T-helper 1 cell (primary cell): ENCODE measurements around the gene TLR5.

Source experiments
- DNase-seq, 5 donors: peaks; one replicate each; pipeline ENCODE4 v3.0.0-alpha.2; 2012 to 2020

Gene TLR5

DNA sequence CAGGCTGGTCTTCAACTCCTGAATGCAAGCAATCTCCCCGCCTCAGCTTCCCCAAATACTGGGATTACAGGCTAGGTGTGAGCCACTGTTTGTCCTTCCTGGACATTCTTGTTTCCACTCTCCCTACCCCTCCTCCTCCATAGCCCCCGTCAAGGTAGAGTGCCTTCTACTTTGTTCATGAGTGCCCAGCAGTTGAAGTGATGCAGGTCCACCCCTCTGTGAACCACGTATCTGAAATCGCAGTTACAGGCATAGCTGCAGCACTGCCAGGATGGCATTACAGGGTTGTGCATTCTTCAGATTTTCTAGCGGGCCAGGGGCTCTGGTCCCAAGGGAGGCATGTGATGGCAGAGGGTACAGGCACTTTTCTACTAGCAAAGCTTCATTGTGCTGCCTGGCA lies 7.4 kb upstream of the TLR5 start:
- no peak for DNase-seq

DNA sequence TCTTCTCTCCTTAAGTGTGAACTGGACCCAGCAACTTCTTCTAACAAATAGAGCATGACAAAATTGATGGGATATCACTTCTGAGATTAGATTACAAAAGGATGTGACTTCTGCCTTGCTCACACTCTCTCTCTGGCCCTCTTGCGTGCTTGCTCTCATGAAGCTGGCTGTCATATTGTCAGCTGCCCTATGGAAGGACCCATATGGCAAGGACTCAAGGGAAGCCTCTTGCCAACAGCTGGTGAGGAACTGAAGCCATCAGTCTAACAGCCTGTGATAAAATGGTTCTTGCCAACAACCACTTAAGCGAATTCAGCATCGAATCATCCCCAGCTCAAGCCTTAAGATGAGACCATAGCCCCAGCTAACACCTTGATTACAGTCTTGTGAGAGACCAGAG lies 4.8 kb upstream of the TLR5 start:
- DNase-seq = no peak

DNA sequence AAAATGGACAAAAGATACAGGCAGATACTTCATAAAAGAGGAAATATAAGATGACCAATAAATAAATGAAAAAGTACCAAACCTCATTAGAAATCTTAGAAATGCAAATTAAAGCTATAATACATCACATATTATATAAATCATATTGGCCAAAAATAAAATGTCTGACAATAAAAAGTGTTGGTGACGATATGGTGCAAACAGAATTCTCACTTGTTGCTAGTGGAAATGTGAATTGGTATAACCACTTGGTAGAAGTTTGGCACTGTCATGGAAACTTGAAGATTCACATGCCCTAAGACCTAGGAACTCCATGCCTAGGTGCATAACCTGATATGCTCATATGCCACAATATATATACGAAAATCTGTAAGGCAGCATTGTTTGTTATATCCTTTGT lies 4.4 kb upstream of the TLR5 start:
- no peak for DNase-seq

DNA sequence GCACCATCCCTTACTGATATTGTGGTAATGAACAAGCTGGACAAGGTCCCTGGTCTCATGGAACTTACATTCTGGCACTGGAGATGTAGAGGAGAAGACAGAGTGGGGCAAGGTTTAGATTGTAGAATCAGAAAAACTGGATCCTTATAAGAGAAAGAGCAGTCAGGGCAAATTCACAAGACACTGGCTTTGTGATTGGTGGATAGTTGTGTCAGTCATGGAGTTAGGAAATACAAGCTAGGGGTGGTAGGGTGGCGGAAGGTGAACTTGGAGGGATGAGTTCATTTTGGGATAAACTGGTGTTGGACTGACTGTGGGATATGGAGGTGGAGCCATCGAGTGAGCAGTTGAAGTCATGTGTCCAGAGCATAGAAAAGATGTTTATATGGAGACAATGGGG lies 3.7 kb upstream of the TLR5 start:
- DNase-seq = no peak

DNA sequence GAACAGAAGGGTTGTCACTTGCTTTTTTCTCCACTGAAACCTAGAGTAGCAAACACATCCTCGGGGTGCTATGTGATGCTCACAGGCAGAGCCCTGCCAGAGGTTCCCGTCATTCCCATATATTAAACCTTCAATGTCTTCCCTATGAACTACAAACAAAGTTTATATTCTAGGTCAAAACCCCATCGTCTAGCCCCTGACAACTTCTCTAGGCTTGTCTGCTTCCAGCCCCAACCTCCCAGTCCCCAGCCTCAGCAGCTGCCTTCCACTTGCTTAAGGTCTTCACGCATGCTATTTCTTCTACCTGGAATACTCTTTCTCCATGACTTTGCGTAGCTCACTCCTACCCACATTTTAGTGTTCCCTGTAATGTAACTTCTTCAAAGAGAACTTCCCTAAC lies 1.9 kb upstream of the TLR5 start:
- DNase-seq = no peak

DNA sequence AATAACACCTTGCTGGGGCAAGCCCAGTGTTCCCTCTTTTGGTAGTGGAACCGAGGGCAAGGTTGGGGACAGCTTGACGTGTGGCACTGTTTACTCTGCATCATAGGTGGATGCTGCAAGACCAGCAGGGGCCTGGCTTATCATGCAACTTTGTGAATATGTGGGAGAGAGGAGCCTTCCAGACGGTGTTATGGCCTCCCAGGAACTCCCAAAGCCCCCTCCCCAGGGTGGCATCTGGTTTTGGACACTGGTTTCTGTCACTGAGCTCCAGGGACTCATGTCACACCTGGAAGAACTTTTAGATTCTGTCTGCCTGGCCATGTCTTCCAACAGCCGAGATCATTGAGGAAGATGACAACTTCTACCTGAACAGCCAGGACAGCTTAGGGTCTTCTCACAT lies 1.4 kb upstream of the TLR5 start:
- no peak for DNase-seq

DNA sequence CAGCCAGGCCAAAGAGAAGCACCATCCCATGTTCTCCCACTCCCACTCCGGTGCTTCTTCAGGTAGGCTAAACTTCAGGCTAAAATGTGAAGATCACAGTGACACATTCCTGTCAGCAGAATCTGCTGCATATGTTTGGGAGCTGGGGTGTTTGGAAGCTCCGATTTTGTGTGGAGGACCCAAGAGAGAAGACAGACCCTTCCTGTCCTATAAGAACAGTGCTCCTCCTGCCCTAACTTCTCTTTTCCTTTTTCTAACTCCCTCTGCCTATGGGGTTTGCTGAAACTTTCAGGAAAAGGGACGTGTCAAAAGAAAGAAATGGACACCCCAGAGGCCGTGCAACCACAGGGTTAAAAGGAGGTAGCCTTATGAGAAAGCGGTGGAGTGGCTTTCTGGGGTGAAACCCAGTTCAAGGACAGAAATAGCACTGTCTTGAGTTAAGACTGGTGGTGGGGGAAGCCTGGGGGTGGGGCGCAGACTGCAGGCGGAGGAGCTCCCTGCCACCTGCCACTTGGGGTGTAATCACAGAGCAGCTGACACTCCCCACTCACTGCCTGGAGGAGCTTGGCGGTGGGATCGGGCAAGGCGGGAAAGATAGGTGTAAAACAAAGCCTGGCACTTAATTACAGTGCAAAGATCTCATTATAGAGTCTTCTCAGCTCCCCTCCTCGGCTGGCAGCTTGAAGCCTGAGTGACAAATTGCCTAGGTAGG lies 645 bp upstream of the TLR5 start:
- peak in 2 of 5 donors; percentile 10 to 34 for DNase-seq

DNA sequence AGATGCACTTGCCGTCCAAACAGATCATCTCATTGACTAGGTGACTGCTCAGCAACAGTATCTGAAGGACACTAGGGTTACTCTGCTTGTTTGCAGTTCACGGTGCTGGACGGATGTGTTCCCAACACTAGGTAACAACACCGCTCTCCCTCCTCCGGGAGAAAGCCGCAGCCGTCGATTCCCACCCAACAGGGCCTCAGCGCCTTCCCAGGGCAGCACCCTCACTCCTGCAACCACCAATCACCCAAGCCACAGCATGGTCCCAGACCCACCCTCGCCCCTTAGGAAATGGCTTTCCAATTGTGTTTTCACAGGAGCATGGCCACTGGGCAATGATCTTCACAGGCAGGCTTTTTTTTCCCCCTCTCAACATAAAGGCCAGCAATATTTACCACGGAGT lies 779 bp downstream of the TLR5 start:
- DNase-seq = no peak

DNA sequence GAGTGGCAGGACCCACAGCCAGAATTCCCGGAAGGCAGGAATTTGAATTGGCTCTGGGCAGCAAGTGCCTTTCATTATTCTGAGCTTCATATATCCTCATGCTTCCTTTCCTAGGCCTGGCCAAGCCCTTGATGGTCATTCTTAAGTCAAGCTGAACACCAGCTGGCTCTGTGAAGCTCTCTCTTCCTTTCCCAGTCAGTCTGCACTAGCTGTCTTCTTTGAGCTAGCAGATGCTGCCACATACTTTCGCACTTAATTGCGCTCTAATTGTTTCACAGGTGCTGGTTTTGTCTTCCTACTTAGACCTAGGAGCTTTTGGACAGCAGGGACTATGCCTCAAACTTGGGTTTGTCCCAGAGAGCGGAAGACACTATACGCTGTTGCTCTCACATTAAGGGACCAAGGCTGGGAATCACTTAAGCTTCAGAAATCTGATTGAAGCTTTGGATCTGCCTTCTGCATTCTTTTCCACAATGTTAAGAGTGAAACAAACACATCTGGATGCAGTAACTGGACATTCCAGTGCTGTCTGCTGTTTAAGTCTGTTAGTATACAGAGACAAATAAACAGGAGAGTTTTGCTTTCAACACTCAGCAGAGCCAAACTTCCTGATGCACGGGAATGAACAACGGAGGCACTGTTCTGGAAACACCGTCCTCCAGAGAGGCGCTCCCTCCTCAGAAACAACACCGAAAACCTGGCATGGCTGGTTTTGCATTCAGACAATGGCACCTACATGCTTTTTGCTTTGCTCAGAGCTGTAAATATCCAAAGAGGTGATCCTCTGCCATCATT lies 2.2 kb downstream of the TLR5 start:
- DNase-seq = no peak

DNA sequence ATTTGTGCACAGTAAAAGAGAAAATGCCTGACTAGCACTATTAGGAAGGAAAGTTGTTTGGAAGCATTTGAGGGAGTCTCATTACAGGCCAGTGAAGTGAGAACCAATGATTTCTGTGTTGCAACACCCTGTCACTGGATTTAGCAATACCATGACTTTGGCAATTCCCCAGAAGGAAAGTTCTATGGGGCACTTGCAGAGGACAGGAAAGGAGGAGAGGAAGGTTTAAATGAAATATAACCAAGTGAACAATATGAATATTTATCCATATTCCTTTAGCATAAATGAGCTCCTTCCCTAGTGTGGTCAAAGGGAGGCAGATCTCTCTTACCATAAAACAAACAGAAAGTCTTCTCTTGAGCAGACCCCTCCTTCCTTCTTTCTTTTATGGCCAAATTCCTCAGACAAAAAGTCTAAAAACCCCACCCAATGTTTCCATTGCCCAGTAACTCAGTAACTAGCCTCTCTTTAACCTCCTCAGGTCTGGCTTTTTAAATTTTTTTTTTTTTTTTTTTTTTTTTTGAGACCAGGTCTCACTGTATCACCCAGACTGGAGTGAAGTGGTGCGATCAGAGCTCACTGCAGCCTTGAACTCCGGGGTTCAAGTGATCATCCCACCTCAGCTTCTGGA lies 5.5 kb downstream of the TLR5 start:
- DNase-seq = no peak

DNA sequence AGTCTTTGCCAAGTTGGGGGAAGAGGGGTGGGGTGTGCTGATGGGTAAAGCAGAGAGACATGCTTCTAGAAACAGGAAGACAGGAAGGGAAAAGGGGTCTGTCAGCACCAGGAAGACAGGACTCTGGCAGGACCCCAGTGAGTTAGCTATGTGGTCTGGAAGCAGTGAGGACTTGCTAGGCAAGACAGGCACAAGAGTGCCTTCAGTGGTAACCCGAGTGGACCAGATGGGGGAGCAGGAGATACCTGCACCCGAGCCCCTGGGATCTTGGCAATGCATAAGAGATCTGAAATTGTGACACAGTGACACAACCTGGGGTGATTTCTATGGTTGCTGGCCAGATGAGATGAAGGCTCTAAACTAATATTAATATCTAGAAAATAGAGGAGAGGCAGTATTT lies 7.0 kb downstream of the TLR5 start:
- no peak for DNase-seq

DNA sequence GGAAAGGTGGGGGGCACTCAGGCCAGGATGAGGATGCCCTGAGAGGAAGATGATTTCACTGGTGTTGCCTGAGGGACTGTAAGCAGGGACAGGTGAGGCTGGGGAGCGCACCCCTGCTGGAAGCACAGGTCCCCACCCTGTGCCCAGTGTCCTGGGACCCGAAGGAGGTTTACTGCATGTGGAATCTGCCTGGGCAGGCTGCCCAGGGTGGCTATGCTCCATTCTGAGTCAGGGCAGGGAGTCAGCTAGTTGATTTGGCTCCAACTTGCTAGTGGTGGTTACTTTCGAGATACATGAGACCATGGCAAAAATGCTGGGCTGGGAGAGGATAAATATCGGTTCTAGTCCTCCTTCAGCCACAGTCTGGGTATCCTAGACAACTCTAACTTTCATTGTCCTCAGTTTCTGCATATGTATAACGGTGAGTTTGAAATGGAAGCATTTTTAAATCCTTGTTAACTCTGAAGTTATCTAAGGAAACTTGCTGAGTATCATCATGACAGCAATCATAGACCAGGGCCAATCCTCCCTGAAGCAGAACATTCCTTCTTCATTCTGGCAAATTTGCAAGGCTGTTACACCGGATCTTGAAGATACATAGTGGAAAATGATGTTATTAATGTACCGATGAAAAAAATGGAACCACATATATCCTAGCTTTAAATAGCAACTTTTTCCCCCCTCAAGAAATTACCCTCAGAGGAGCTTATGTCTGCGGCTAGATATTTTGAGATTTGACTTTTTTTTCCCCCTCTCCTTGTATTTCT lies 7.7 kb downstream of the TLR5 start:
- no peak for DNase-seq

DNA sequence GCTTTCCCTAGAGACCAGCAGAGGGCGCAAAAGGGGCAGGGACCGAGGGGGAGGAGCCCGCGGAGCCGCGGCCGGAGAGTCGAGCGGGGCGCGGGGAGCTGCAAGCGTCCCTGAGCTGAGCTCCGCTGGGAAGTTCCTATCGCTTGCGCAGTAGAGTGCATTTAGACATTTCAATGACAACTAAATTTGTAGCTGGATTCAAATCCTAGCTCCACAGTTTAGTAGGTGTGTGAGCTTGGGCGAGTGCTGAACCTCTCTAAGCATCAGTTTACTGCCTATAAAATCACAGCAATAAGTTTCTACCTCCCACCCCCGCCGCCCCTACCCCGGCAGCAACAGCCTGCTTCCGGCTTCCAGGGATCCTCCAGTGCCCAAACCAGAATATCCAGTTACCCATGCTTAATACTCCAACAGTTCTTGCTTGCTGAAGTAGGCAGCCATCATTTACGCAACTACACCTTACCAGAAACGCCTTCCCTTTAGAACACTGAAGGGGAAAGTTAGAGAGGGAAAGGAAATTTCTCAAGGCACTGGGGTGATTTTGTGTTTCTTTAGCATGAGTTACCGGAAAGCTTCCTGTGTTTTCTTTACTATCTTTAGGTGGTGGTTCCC lies 9.1 kb downstream of the TLR5 start:
- peak; percentile 50 to 70 (median 67) for DNase-seq

DNA sequence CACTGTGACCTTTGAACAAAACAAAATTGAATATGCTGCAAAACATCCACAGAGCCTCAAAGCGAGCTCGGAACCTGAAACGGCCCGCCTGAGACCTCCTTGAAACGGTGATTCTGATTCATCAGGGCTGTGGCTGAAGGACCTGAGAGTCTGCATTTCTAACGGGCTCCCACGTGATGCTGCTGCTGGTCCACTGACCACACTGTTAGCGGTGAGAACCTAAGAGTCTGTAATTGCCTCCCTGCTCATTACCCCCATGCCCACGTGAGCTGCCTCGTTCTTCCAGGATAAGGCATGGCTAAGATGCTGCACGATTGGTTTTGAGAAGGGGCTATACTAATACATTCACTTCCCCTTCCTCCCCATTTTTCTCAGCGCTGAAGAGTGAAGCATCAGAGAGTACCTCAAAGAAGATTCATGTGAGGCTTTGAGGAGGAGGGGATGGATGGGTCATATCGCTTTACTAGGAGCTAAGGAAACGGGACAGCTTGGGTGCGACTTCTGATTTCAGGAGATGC lies 9.7 kb downstream of the TLR5 start:
- no peak for DNase-seq

DNA sequence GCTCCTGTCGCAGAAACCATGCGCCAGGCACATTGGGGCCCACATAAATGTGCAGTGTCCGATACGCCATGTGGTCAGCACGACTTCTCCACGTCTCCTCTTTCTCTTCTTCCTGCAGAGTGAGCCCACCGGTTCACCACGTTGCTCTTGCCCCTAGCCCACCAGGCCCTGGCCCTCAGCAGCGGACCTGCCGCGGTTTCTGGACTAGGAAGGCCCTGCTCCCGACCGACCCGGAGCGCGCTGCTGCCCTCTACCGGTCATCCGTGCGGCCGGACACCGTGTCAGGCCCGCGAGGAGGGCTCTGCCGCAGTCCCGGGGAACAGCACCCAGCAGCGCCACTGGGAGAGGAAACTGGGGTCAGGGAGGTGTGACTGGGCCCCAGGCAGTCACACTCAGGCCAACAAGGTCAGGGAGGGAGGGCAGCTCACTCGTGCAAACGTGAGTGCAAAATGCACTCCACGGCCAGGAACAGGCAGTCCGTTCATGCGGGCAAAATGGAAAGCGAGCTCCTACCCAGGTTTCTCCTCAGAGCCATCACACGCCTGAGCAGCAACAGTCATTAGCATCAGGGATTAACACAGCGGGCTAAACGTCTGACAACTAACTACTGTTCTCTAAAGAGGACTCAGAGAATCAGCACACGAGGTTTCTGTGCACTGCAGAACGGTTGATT lies 13.7 kb downstream of the TLR5 start:
- DNase-seq = peak; percentile 23 to 48 (median 44)

DNA sequence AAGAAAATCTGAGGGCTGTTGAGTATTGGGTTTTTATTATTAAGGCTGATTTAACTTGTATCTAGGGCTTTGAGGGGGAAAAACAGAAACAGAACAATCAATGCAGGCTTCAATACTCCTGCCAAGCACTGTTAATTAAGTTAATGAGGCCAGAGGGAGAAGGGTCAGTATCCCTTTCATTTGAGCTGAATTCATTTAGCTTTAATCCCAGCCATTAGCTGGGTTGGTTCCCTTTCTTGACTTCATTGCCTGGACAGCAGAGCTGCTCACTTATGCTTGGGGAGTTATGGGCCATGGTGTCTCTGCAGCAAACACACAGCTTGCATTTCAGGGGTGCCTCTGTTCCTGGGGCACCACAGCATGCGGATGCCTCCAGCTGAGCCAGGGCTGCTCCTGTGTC lies 16.3 kb downstream of the TLR5 start:
- DNase-seq = no peak

DNA sequence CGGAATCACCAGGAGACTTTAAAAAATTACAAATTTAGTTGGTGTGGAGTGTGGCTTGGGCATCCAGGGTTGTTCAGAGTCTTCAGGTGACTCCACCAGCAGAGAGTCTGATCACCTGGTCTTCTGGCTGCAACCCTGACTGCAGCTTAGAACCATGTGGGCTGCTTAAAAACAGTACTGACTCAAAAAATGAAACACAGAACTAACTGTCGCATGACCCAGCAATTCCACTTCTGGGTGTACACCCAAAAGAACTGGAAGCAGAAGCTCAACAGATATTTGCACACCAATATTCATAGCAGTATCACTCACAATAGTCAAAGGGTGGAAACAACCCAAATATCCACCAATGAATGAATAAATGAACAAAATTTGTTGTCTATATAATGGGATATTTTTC lies 17.3 kb downstream of the TLR5 start:
- no peak for DNase-seq

DNA sequence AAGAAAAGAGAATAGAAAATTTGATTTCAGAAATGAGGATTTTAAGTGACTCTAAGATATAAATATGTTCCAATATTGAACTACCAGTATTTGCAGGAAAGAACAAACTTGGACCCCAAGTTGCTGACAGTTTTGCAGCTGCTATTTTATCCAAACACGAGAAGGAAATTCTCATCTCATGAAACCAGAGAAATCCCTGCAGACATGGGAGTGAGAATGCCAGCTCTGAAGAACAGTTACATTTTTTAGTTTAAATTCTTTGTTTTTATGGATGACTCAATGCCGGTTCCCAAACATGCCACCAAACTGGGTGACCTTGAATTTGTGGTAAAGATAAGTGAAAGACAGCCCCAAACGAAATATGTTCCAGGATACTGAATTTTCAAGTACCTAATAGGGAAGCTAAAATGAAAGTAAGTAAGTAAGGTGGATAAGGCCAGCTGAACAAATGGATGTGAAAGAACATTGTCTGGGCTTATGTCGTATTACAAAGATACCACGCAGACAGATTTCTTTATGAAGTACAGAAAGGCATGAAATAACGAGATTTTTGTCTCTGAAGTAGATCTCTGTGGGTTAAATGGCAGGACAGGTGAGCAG lies 19.9 kb downstream of the TLR5 start:
- no peak for DNase-seq

DNA sequence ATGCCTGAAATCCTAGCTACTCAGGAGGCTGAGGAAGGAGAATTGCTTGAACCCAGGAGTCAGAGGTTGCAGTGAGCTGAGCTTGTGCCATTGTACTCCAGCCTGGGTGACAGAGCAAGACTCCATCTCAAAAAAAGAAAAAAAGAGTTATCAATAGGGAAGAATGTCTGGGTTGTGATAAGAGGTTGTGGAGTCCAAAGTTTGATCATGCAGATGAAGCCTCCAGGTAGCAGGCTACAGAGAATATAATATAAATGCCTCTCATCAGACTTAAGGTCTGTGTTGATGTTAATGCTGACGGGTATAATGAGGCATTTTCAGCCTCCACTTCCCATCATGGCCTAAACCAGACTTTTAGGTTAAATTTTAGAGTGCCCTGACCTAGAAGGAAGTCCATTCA lies 24.6 kb downstream of the TLR5 start:
- no peak for DNase-seq

DNA sequence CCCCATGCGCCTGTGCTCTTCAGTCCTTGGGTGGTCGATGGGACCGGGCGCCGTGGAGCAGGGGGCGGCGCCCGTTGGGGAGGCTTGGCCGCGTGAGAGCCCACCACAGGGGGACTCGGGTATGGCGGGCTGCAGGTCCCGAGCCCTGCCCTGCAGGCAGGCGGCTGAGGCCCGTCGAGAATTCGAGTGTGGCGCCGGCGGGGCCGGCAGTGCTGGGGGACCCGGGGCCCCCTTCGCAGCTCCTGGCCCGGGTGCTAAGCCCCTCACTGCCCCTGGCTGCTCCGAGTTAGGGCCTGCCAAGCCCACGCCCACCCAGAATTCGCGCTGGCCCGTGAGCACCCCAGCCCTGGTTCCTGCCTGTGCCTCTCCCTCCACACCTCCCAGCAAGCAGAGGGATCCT lies 26.1 kb downstream of the TLR5 start:
- no peak for DNase-seq

DNA sequence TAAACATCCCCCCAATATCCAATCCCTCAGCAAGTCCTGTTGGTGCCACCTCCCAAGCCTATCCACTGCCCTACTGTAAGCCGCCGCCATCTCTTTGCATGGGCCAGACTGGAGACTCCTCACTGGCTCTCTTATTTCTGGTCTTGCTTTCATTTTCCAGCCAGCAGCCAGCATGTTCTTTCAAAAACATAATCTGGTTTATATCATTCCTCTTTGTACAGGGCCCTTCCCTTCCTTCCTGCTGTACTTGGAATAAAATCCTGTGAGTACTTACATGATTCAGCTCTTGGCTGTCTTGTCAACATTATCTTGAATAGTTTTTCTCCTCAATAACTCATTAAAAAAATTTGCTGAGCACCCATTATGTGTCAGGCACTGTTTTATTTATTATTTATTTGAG lies 28.2 kb downstream of the TLR5 start:
- no peak for DNase-seq

DNA sequence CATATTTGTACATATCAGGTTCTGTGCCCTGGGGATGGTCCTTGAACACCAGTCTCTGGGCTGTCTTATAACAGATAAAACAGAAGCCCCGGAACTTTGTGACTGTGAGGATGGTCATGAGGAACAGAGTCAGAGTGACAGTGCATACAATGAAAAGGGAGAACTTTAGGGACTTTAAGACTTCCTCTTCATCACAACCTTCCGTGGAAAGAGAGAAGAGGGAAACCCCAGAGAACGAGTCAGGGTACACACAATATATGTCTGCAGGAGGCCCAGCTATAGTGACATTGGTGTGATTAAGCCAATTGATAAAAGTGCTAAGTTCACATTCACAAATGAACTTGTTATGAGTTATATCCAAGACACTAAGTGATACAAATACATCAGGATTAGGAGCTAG lies 32.1 kb downstream of the TLR5 start:
- no peak for DNase-seq
